CD4-positive, alpha-beta T cell treated with Interleukin-10 for 1 hour (primary cell): ENCODE results near the gene SPATA21.
"Not testable (repeated sequence)": the region's sequence is repeated elsewhere in the genome, so short reads cannot be mapped to it uniquely, and the experiment has no call there.

Experiments used
- DNase-seq: peaks from one replicate; pipeline ENCODE4 v3.0.0-alpha.2; 2020

SPATA21 gene

DNA sequence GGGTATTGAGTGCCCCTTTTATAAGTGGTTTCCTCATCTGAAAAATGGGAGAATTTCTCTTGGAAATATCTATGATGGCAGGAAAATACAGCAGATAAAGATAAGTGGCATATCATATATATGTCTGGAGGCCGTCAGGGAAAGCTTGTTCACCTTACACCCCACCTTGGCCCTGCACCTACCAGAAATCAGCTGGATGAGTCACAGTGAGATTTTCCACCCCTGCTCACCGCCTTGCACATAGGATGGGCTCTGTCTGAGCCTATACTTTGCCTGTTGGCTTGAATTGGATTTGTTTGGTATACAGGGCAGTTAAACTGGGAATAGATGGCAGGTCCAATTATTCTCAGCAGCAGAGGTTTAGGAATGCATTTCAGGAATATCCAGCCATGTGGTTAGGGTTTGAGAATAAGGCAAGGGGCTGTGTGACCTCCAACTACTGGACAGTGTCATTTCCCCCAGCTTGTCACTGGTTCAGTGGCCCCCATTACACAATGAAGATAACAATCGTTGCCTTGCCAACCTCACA is at the start of gene SPATA21:
SPATA21 (minus strand) TSS at position 479 of the 529 bp plus-strand sequence. CDS start 6,053 bp downstream, outside the sequence.
- no peak for DNase-seq

DNA sequence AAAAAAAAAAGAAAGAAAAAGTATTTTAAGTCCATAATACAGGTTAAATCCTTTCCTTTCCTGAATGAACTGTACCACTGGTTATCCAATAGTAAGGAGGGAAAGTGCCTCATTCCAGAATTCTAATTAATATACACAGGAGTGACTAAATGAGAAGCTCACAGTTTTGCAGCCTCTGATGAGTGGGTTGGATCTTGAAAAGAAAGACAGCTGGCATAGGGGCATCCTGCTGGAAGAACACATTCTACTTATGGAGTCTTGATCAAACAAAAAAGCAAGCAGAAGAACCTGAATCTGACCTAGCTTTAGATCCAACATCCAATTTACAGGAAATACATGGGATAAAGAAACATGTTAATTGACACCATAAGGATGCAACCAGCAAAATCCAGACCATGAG is 49.8 kb upstream of the SPATA21 start:
- DNase-seq: not testable (repeated sequence)

- not testable (repeated sequence) for DNase-seq
These were observed 49.1 kb upstream of the SPATA21 start for GRCh38 chr1:16486316-16486715.

- DNase-seq: no peak
These were observed 47.7 kb upstream of the SPATA21 start for GRCh38 chr1:16484931-16485330.

DNA sequence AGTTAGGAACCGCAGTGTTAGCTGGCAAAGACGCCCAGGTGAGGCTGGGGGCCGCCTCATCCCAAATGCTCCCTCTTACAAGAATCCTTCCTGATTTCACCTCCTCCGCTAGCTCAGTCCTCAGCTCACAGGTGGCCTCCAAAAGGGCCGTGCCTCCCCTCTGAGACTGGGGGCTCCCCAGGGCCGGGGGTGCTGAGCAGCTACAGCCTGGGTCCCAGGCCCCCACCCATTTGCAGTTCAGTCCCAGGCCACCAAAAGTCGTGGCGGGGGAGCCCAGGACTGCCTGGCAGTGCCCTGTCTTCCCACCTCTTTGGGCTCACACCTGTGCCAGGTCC is 47.2 kb upstream of the SPATA21 start:
- DNase-seq: no peak

- DNase-seq: not testable (repeated sequence)
These were observed 46.6 kb upstream of the SPATA21 start for GRCh38 chr1:16483639-16484500.

DNA sequence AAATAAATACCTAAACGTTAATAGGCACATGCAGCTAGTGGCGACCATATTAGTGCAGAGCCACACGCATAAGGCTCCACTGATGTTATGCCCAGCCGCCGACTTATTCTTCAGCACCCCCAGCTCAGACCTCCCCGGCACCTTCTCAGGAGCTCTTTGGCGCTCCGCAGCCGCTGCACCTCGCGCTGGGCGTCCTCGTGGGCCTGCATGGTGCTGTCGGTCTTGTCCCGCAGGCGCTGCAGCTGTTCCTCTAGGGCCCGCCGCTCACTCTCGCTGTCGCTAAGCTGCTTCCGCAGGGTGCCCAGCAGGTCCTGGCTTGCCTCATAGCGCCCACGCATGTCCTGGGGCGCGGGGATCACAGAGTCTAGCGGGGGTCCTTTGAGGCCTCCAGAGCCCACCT is 45.9 kb upstream of the SPATA21 start:
- not testable (repeated sequence) for DNase-seq

GRCh38 chr1:16478091-16478490 is 40.9 kb upstream of the SPATA21 start:
- DNase-seq: no peak

- DNase-seq: not testable (repeated sequence)
These were observed 38.8 kb upstream of the SPATA21 start for GRCh38 chr1:16475771-16476770.

DNA sequence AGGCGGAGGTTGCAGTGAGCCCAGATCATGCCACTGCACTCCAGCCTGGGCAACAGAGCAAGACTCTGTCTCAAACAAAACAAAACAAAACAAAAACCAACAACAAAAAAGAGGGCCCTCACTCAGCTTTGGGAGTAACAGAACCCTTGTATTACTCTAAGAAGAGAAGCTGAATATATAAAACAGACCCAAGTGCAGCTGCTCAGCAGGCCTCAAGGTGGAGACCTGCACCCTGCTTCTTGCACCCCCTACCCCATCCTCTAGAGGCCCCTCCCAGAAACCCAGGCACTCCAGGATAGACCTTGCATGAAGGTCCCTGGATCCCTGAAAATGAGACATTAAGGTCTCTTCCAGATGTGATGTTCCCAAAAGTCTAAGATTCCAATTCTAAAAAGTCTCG is 37.7 kb upstream of the SPATA21 start:
- DNase-seq: not testable (repeated sequence)

DNA sequence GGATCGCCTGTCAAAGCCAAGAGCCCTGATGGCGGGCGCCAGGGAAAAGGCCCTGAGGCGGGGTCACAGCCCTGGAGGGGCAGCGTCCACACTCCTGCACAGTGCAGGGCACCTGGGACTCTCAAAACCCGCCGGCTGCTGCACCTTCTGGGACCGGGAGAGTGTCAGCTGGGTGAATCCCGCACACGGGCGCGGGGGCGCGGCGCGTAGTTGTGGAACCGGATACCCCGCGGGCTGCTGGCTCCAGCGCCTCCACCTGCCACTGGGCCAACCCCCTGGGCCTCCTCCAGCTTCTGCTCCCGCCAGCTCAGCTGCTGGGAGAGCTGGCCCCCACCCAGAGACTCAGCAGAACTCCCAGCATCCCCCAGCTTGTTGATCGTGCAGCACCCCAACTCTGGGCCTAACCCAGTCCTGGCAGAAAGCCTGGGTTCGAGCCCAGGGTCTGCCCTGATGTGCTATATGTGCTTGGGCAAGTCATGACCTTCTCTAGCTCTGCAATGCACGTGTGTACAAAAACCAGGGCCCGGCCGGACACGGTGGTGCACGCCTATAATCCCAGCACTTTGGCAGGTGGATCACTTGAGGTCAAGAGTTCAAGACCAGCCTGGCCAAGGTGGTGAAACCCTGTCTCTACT is 37.1 kb upstream of the SPATA21 start:
- DNase-seq: no peak

DNA sequence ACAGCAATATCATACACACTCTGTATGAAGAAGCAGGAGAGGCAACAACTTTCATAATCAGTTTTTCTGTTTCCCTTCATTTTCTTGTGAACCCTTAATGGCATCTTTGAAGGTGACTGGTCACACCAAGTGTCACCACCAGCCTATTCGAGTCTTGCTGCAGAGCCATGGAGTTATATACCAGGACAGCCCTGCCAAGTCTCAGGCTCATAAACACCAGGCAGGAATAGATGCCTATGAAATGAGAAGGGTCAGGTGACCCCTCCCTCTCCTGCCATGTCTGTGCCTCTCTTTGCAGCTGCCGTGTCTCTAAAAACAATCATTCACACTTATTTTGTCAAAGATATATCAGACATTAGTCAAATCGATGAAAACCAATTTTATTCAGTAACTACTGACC is 31.3 kb upstream of the SPATA21 start:
- DNase-seq: no peak

DNA sequence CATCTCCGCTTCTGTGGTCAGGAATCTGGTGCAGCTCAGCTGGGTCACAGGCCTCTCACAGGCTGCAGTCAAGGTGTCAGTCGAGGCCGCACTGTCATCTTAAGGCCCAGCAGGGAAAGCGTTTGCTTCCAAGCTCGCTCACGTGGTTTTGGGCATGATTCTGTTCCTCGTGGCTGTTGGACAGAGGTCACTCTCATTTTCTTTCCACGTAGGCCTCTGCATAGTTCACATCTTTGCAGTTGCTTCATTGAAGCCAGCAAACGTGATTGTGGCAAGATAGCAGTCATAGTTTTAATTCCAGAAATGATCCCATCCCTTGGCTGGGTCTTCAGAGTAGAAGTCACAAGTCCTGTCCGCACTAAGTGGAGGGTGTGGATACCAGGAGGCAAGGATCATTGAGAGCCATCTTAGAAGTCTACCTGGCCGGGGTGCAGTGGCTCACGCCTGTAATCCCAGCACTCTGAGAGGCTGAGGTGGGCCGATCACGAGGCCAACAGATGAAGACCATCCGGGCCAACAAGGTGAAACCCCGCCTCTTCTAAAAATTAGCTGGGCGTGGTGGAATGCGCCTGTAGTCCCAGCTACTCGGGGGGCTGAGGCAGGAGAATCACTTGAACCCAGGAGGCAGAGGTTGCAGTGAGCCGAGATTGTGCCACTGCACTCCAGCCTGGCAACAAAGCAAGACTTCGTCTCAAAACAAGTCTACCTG is 27.8 kb upstream of the SPATA21 start:
- no peak for DNase-seq

DNA sequence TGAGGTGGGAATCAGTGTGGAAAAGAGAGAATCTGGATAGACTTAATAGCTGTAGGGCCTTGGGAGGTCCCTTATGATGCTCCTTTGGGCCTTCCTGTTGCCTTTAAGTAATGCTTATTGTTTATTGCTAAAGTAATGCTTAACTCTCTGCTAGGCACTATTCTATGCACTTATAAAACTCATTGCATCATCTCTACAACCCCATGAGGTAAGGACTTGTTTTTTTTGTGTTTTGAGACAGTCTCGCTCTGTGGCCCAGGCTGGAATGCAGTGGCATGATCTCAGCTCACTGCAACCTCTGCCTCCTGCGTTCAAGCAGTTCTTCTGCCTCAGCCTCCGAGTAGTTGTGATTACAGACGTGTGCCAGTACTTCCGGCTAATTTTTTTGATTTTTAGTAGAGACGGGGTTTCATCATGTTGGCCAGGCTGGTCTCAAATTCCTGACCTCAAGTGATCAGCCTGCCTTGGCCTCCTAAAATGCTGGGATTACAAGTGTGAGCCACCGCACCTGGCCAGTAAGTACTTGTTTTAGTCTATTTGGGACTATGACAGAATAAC is 25.6 kb upstream of the SPATA21 start:
- no peak for DNase-seq

DNA sequence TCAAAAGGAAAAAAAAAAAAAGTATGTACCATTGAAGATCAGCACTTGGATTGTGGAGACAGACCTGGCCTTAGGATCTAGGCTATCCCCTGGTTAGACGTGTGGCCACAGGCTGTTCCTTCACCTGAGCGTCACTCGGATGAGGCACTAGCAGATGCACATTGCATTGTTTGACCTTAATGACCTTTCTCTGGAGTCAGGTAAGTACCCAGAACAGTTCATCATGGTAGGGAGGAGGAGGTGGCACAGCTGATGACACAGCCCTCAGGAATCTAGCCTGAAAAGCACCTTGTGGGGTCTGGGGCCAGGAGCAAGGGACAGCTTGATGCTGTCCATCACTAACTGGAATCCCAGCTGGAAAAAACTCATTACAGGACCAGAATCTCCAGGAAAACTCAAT is 24.5 kb upstream of the SPATA21 start:
- DNase-seq: no peak

GRCh38 chr1:16459352-16459925 is 22.2 kb upstream of the SPATA21 start:
- no peak for DNase-seq

- no peak for DNase-seq
These were observed 21.6 kb upstream of the SPATA21 start for GRCh38 chr1:16458831-16459230.

- not testable (repeated sequence) for DNase-seq
These were observed 18.9 kb upstream of the SPATA21 start for GRCh38 chr1:16456151-16456550.

DNA sequence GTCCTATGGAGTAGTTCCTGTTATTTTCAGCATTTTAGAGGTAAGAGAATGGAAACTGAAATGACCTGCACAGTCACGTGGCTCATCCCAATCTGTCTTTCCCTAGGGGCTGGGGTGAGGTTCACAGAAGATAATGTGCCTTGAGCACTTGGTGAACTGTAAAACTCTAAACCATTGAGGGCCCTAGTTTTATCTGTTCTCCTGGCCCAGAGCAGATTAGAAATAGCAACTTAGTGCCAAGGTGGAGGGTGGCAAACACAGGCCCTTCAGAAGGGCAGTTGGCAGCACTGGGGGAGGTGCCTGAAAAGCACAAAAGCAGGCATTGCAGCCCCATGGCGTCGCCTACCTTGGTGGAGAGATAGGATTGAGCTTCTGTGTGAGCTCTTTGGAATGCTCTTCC is 17.7 kb upstream of the SPATA21 start:
- not testable (repeated sequence) for DNase-seq

DNA sequence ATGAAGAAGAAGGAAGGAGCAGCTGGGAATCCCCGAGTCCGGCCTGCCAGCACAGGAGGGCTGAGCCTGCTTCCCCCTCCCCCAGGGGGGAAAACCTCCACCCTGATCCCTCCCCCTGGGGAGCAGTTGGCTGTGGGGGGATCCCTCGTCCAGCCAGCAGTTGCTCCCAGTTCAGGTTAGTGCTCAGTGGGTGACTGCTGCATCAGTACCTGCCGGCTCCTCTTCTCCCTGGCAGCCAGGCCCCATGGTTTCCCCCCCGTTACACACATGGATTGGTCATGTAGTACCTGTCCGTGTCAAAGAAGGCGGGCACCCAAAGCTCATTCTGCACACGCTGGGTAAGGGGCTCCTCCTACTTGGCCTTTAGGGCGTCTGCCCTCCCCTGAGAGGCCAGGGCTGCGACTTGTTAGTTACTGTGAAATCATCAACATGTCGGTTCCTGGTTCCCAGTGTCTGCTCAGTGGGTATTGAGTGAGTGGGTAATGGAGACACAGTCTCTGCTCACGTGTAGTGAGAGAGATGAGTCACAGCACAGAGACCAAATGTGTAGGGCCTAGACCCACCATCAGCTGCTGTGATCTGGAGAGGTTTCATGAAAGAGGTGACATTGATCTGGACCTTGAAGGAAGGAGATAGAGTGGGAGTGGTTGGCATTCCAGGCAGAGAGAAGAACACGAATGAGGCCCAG is 14.8 kb upstream of the SPATA21 start:
- DNase-seq: no peak
